Measurements from ENCODE around the gene VCL.
A peak's percentile ranks its signal among the peaks of the same experiment; 100 is the strongest.

VCL gene

GRCh38 chr10:74121368-74121767, 123.5 kb downstream of the VCL start:
- Histone ChIP-seq H3K36me3 (ENCODE audit: control insufficient read depth, insufficient read depth, low read length) (peaks cover 10% of the 10 kb centered on the region), H2AK5ac (ENCODE audit: low read length) (no peak overlapping the region), H3K4me2 (ENCODE audit: low read length) (no peak overlapping the region), H4K8ac (ENCODE audit: low read depth, low read length) (no peak overlapping the region), H2BK5ac (ENCODE audit: low read length) (no peak overlapping the region), H3K4ac (ENCODE audit: low read depth, low read length) (no peak overlapping the region), H3K18ac (ENCODE audit: low read length) (no peak overlapping the region), H3K4me3 (ENCODE audit: low read length) (no peak overlapping the region), H3K56ac (ENCODE audit: low read length) (no peak overlapping the region), H4K5ac (ENCODE audit: low read length) (no peak overlapping the region), H2BK15ac (replicated peaks; ENCODE audit: low read depth) (no peak overlapping the region), H3K79me1 (ENCODE audit: low read length) (no peaks in the 10 kb centered on the region), H3K23ac (ENCODE audit: low read length) (no peak overlapping the region), H3K27me3 (ENCODE audit: insufficient read depth, low read length, poor library complexity) (no peaks in the 10 kb centered on the region), H3K4me1 (ENCODE audit: control insufficient read depth, low read depth, low read length) (no peaks in the 10 kb centered on the region), H2BK120ac (ENCODE audit: low read depth, low read length) (no peak overlapping the region), H3K79me2 (ENCODE audit: control insufficient read depth, insufficient read depth, low read length) (no peaks in the 10 kb centered on the region), H3K27ac (ENCODE audit: low read depth, low read length) (no peak overlapping the region), H3K9ac (ENCODE audit: low read length) (no peak overlapping the region)
- no CpG with 5 or more reads among the region's 1 CpG for WGBS (ENCODE audit: extremely low coverage, insufficient coverage, low lambda C conversion rate)
- peak; percentile 42 for DNase-seq

DNA sequence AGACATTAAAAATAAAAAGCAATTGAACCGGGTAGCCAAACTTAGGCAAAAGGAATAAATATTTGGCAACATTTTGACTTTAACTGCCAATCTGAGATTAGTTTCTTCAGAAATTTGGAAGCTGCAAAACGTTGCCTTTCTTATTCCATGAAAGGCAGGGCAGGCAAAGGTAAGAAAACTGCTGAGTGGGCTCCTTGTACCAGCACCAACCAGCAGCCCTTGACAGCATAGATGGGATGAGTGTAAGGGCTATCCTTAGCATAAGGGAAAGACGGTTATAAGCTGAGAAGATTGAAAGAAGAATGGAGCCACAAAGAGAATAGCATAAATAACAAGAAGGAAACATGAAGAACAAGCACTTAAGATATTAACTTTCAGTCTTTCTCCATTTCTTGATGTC, 124.1 kb downstream of the VCL start:
- Histone ChIP-seq H3K4me2 (ENCODE audit: low read length) (no peak overlapping the region), H3K4ac (ENCODE audit: low read depth, low read length) (no peak overlapping the region), H3K4me3 (ENCODE audit: low read length) (no peak overlapping the region), H2AK5ac (ENCODE audit: low read length) (no peak overlapping the region), H3K56ac (ENCODE audit: low read length) (no peak overlapping the region), H3K27ac (ENCODE audit: low read depth, low read length) (no peak overlapping the region), H3K4me1 (ENCODE audit: control insufficient read depth, low read depth, low read length) (no peaks in the 10 kb centered on the region), H2BK5ac (ENCODE audit: low read length) (no peak overlapping the region), H3K79me1 (ENCODE audit: low read length) (no peaks in the 10 kb centered on the region), H2BK120ac (ENCODE audit: low read depth, low read length) (no peak overlapping the region), H4K5ac (ENCODE audit: low read length) (no peak overlapping the region), H3K23ac (ENCODE audit: low read length) (no peak overlapping the region), H3K36me3 (ENCODE audit: control insufficient read depth, insufficient read depth, low read length) (peaks cover 12% of the 10 kb centered on the region), H3K9ac (ENCODE audit: low read length) (no peak overlapping the region), H2BK15ac (replicated peaks; ENCODE audit: low read depth) (no peak overlapping the region), H3K79me2 (ENCODE audit: control insufficient read depth, insufficient read depth, low read length) (no peaks in the 10 kb centered on the region), H3K27me3 (ENCODE audit: insufficient read depth, low read length, poor library complexity) (no peaks in the 10 kb centered on the region), H4K8ac (ENCODE audit: low read depth, low read length) (no peak overlapping the region), H3K18ac (ENCODE audit: low read length) (no peak overlapping the region)
- WGBS (ENCODE audit: extremely low coverage, insufficient coverage, low lambda C conversion rate): no CpG with 5 or more reads among the region's 3 CpGs
- DNase-seq: no peak

- no peak overlapping the region for H4K8ac ChIP-seq (ENCODE audit: low read depth, low read length)
- H3K27ac ChIP-seq (ENCODE audit: low read depth, low read length): no peak overlapping the region
- H3K23ac ChIP-seq (ENCODE audit: low read length): no peak overlapping the region
- no peak overlapping the region for H3K4me2 ChIP-seq (ENCODE audit: low read length)
- no peak overlapping the region for H4K5ac ChIP-seq (ENCODE audit: low read length)
- no peak overlapping the region for H3K56ac ChIP-seq (ENCODE audit: low read length)
- H2AK5ac ChIP-seq (ENCODE audit: low read length): no peak overlapping the region
- H3K27me3 ChIP-seq (ENCODE audit: insufficient read depth, low read length, poor library complexity): no peaks in the 10 kb centered on the region
- no peak overlapping the region for H3K18ac ChIP-seq (ENCODE audit: low read length)
- no CpG with 5 or more reads among the region's 1 CpG for WGBS (ENCODE audit: extremely low coverage, insufficient coverage, low lambda C conversion rate)
- no peaks in the 10 kb centered on the region for H3K4me1 ChIP-seq (ENCODE audit: control insufficient read depth, low read depth, low read length)
- H2BK120ac ChIP-seq (ENCODE audit: low read depth, low read length): no peak overlapping the region
- H3K79me2 ChIP-seq (ENCODE audit: control insufficient read depth, insufficient read depth, low read length): no peaks in the 10 kb centered on the region
- no peak overlapping the region for H2BK5ac ChIP-seq (ENCODE audit: low read length)
- no peak overlapping the region for H3K4ac ChIP-seq (ENCODE audit: low read depth, low read length)
- no peak overlapping the region for H3K9ac ChIP-seq (ENCODE audit: low read length)
- H3K79me1 ChIP-seq (ENCODE audit: low read length): no peaks in the 10 kb centered on the region
- DNase-seq: no peak
- no peak overlapping the region for H3K4me3 ChIP-seq (ENCODE audit: low read length)
- H3K36me3 ChIP-seq (ENCODE audit: control insufficient read depth, insufficient read depth, low read length): peaks cover 7% of the 10 kb centered on the region
- H2BK15ac ChIP-seq (replicated peaks; ENCODE audit: low read depth): no peak overlapping the region
Observed at GRCh38 chr10:74123081-74123480, 125.2 kb downstream of the VCL start.

DNA sequence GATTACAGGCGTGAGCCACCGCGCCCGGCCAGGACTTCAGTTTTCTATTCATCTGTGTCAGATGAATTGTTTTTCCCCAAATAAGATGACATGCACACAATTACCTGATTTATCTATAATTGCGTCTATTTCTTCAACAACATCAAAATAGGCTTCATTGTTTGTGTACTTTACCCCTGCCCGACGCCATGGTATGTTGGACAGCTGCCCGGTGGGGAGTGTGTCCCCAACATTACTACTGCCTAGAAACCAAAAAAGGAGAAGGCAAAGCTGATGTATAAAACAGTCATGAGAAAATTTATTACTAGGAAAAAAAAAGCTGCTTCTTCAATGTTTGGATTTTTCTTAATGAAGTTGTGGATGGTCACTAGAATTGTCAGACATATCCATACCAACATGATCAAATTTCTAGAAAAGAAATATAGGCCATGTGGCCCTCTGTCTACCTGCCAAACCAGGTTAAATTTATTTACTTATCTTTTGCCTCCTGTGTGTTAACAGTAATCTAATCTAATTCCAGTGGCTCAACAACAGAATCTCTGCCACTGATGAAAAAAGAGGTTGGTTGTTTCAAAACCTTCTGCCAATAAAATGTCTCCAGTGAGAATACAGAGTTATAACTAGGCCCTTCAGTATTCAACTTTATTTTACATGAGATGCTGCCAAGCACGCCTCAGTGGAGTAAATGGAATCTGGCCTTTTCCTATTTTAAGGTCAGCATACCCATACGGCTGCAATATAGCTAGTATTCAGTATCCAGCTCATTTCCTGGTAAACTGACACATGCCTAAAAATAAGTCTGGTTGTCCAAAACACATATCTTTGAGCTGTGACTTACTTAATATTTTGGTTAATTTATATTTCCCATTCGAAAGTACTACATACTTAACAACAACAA, 136.3 kb downstream of the VCL start:
- no peak for DNase-seq
- Histone ChIP-seq H2BK15ac (replicated peaks; ENCODE audit: low read depth) (no peak overlapping the region), H2BK5ac (ENCODE audit: low read length) (no peak overlapping the region), H3K79me2 (ENCODE audit: control insufficient read depth, insufficient read depth, low read length) (no peaks in the 10 kb centered on the region), H3K27me3 (ENCODE audit: insufficient read depth, low read length, poor library complexity) (no peaks in the 10 kb centered on the region), H3K18ac (ENCODE audit: low read length) (no peak overlapping the region), H3K56ac (ENCODE audit: low read length) (no peak overlapping the region), H3K4ac (ENCODE audit: low read depth, low read length) (no peak overlapping the region), H2AK5ac (ENCODE audit: low read length) (no peak overlapping the region), H3K4me2 (ENCODE audit: low read length) (no peak overlapping the region), H2BK120ac (ENCODE audit: low read depth, low read length) (no peak overlapping the region), H3K4me1 (ENCODE audit: control insufficient read depth, low read depth, low read length) (no peaks in the 10 kb centered on the region), H4K8ac (ENCODE audit: low read depth, low read length) (no peak overlapping the region), H4K5ac (ENCODE audit: low read length) (no peak overlapping the region), H3K23ac (ENCODE audit: low read length) (no peak overlapping the region), H3K9ac (ENCODE audit: low read length) (no peak overlapping the region), H3K27ac (ENCODE audit: low read depth, low read length) (no peak overlapping the region), H3K4me3 (ENCODE audit: low read length) (no peak overlapping the region), H3K36me3 (ENCODE audit: control insufficient read depth, insufficient read depth, low read length) (peaks cover 3% of the 10 kb centered on the region), H3K79me1 (ENCODE audit: low read length) (no peaks in the 10 kb centered on the region)
- no CpG with 5 or more reads among the region's 11 CpGs for WGBS (ENCODE audit: extremely low coverage, insufficient coverage, low lambda C conversion rate)

- no peaks in the 10 kb centered on the region for H3K79me2 ChIP-seq (ENCODE audit: control insufficient read depth, insufficient read depth, low read length)
Observed at GRCh38 chr10:74135452-74135851, 137.5 kb downstream of the VCL start.

GRCh38 chr10:74137992-74138391, 140.1 kb downstream of the VCL start:
- peak; percentile 19 for DNase-seq
- H2AK5ac ChIP-seq (ENCODE audit: low read length): no peak overlapping the region
- H3K4ac ChIP-seq (ENCODE audit: low read depth, low read length): no peak overlapping the region
- no peaks in the 10 kb centered on the region for H3K27me3 ChIP-seq (ENCODE audit: insufficient read depth, low read length, poor library complexity)
- no peak overlapping the region for H3K4me3 ChIP-seq (ENCODE audit: low read length)
- no peaks in the 10 kb centered on the region for H3K4me1 ChIP-seq (ENCODE audit: control insufficient read depth, low read depth, low read length)
- H2BK120ac ChIP-seq (ENCODE audit: low read depth, low read length): no peak overlapping the region
- no peak overlapping the region for H3K4me2 ChIP-seq (ENCODE audit: low read length)
- no peak overlapping the region for H3K23ac ChIP-seq (ENCODE audit: low read length)
- H3K9ac ChIP-seq (ENCODE audit: low read length): no peak overlapping the region
- H3K79me2 ChIP-seq (ENCODE audit: control insufficient read depth, insufficient read depth, low read length): peaks cover 1% of the 10 kb centered on the region
- H3K79me1 ChIP-seq (ENCODE audit: low read length): no peaks in the 10 kb centered on the region
- no peak overlapping the region for H3K18ac ChIP-seq (ENCODE audit: low read length)
- no peak overlapping the region for H4K5ac ChIP-seq (ENCODE audit: low read length)
- no CpG with 5 or more reads among the region's 5 CpGs for WGBS (ENCODE audit: extremely low coverage, insufficient coverage, low lambda C conversion rate)
- H3K27ac ChIP-seq (ENCODE audit: low read depth, low read length): no peak overlapping the region
- H3K36me3 ChIP-seq (ENCODE audit: control insufficient read depth, insufficient read depth, low read length): peaks cover 2% of the 10 kb centered on the region
- no peak overlapping the region for H2BK5ac ChIP-seq (ENCODE audit: low read length)
- no peak overlapping the region for H2BK15ac ChIP-seq (replicated peaks; ENCODE audit: low read depth)
- H4K8ac ChIP-seq (ENCODE audit: low read depth, low read length): no peak overlapping the region
- H3K56ac ChIP-seq (ENCODE audit: low read length): no peak overlapping the region

More at GRCh38 chr10:74135452-74135851, 137.5 kb downstream of the VCL start:
- Histone ChIP-seq H2BK15ac (replicated peaks; ENCODE audit: low read depth) (no peak overlapping the region), H2AK5ac (ENCODE audit: low read length) (no peak overlapping the region), H3K36me3 (ENCODE audit: control insufficient read depth, insufficient read depth, low read length) (peaks cover 3% of the 10 kb centered on the region), H2BK120ac (ENCODE audit: low read depth, low read length) (no peak overlapping the region), H3K4ac (ENCODE audit: low read depth, low read length) (no peak overlapping the region), H3K79me1 (ENCODE audit: low read length) (no peaks in the 10 kb centered on the region), H3K18ac (ENCODE audit: low read length) (no peak overlapping the region), H3K56ac (ENCODE audit: low read length) (no peak overlapping the region), H3K4me1 (ENCODE audit: control insufficient read depth, low read depth, low read length) (no peaks in the 10 kb centered on the region), H3K9ac (ENCODE audit: low read length) (no peak overlapping the region), H4K5ac (ENCODE audit: low read length) (no peak overlapping the region), H3K27ac (ENCODE audit: low read depth, low read length) (no peak overlapping the region), H3K4me2 (ENCODE audit: low read length) (no peak overlapping the region), H3K23ac (ENCODE audit: low read length) (no peak overlapping the region), H4K8ac (ENCODE audit: low read depth, low read length) (no peak overlapping the region), H3K27me3 (ENCODE audit: insufficient read depth, low read length, poor library complexity) (no peaks in the 10 kb centered on the region), H2BK5ac (ENCODE audit: low read length) (no peak overlapping the region), H3K4me3 (ENCODE audit: low read length) (no peak overlapping the region)
- DNase-seq: no peak
- 100% methylated on average over 2 of the region's 3 CpGs for WGBS (ENCODE audit: extremely low coverage, insufficient coverage, low lambda C conversion rate)

All from mesendoderm (in vitro differentiated cells).